NCI-H524 treated with DMSO at 0.1 percent for 48 hours (cell line): ENCODE results near the gene FEM1A.
"Not testable (repeated sequence)": the region's sequence is repeated elsewhere in the genome, so short reads cannot be mapped to it uniquely, and the experiment has no call there.

Source experiments
- DNase-seq: peaks from one replicate; lab custom pipeline; 2025; lab: John Stamatoyannopoulos, UW

Gene FEM1A, protein sequence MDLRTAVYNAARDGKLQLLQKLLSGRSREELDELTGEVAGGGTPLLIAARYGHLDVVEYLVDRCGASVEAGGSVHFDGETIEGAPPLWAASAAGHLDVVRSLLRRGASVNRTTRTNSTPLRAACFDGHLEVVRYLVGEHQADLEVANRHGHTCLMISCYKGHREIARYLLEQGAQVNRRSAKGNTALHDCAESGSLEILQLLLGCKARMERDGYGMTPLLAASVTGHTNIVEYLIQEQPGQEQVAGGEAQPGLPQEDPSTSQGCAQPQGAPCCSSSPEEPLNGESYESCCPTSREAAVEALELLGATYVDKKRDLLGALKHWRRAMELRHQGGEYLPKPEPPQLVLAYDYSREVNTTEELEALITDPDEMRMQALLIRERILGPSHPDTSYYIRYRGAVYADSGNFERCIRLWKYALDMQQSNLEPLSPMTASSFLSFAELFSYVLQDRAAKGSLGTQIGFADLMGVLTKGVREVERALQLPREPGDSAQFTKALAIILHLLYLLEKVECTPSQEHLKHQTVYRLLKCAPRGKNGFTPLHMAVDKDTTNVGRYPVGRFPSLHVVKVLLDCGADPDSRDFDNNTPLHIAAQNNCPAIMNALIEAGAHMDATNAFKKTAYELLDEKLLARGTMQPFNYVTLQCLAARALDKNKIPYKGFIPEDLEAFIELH

DNA sequence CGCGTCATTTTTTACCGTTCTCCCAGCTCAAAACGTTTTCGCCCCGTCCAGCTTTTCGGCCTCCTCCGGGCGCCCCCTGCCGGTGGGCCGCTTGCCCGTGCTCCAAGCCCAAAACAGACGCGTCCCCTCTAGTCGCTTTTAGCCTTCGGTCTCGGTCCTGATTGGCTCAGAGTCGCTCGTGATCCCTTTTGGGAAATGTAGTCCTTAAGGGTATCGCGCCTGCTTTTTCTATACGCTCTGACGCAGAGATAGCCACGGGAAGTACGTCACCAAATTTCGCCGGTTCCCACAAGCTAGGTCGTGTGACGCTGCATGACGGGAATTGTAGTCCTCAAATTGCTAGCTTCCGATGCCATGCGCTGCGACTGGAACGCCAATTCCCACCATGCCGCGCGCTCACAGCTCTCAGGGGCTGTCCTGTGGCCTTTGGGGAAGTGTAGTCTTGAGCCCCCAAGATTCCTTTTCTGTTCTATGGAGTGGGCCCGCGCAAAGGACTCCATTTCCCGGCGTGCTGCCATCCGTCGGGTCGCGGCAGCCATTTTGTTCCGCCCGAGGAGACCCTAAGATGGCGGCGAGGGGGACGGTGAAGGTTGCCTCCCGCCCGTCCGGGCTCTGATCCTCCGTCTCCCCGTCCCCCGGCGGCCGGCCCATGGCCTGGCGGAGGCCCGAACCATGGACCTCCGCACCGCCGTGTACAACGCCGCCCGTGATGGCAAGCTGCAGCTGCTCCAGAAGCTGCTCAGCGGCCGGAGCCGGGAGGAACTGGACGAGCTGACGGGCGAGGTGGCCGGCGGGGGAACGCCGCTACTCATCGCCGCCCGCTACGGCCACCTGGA is at the start of gene FEM1A:
Gene FEM1A (plus strand): TSS at position 552 of the 836 bp plus-strand sequence. CDS start 121 bp downstream, at position 673.
- peak; percentile 100 for DNase-seq

DNA sequence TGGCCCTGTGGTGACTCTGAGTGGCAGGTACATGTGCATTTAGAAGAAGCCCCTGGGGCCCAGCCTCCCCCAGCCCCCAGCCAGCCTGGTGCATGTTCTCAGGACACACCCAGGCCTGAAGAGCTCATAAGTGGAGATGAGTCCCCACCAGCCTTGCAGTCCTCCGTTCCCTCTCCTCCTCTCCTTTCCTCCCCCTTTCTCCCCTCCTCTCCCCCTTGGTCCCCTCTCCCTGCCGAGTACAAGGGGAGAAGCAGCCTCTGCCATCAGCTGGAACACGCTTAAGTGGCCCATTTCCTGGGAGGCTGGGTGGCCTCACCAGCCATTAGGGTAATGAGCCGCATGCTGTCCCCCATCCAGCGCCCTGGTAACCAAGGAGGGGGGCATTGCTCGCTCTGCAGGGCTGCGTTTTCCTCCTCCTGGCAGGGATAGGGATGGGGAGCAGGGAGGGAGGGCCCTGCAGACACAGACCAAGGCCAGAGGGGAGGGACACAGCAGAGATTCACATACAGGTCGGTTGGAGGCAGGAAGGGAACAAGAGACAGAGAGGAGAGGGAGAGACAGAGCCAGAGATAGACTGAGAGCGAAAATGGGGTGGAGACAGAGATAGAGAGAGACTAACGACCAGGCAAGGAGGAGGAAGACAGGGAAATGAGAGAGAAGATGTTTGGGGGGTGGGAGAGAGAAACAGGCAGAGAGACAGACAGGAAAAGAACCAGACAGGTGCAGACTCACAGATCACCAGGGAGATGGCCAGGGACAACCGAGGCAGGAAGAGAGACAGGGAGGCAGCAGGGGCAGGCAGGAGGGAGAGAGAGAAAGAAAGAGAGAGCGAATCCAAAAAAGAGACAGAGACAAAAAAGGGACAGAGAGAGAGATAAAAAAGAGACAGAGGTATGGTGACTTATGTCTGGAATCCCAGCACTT is 48.5 kb upstream of the FEM1A start:
- DNase-seq = no peak

DNA sequence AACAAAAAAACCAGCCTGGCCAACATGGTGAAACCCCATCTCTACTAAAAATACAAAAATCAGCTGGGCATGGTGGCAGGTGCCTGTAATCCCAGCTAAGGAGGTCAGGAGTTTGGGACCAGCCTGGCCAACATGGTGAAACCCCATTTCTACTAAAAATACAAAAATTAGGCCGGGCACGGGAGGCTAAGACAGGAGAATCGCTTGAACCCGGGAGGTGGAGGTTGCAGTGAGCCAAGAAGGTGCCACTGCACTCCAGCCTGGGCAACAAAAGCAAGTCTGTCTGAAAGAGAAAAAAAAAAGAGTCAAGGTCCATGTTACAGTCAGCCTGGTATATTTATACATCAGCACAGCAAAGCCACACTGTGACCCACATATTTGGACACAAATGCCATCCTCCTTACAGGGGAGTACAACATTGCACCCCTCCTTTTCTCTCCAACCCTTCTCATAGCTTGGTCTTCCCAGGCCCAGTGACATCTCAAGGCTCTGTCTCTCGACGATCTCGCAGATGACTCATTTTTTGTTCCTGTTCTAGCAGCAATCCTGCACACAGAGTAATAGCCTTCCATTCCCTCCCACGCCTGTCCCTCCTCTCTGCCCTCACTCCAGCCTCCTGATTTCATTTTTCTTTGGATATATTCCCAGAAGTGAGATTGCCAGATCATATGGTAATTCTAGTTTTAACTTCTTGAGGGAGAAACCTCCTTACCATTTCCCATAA is 46.9 kb upstream of the FEM1A start:
- no peak for DNase-seq

DNA sequence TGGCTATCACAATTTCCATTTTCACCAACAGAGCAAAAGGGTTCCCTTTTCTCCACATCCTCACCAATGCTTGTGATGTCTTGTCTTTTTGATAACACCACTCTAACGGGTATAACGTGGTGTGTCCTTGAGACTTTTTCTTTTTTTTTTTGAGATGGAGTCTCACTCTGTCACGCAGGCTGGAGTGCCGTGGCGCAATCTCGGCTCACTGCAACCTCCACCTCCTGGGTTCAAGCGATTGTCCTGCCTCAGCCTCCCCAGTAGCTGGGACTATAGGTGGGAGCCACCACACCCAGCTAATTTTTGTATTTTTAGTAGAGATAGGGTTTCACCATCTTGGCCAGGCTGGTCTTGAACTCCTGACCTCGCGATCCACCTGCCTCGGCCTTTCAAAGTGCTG is 46.4 kb upstream of the FEM1A start:
- DNase-seq = not testable (repeated sequence)

DNA sequence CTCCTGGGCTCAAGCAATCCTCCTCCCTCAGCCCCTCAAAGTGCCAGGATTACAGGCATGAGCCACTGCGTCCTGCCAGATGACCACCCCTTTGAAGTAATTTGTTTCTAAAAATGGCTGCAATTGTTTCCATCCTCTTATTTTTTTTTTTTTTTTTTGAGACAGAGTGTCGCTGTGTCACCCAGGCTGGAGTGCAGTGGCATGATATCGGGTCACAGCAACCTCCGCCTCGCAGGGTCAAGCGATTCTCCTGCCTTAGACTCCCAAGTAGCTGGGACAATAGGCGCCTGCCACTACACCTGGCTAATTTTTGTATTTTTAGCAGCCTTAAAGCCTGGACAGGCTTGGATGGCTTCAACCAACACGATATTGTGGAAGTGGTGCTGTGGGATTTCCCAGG is 45.5 kb upstream of the FEM1A start:
- no peak for DNase-seq

DNA sequence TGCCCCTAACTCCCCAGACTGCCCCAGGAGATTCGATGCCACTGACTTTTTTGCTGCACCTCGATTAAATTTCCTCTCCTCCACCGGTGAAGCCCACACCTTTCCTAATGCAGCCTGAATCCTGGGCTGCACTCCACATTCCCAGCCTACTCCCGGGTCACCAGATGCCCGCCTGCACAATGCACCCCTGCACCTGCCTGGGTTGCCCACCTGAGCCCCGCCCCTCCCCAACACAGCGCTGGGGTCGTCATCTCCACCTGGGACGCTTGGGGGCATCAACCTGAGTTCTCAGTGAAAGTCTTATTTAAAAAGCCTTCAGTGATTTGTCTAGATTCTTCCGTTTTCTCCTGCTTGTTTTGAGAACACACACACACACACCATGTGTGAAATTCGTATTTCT is 43.3 kb upstream of the FEM1A start:
- DNase-seq = no peak

DNA sequence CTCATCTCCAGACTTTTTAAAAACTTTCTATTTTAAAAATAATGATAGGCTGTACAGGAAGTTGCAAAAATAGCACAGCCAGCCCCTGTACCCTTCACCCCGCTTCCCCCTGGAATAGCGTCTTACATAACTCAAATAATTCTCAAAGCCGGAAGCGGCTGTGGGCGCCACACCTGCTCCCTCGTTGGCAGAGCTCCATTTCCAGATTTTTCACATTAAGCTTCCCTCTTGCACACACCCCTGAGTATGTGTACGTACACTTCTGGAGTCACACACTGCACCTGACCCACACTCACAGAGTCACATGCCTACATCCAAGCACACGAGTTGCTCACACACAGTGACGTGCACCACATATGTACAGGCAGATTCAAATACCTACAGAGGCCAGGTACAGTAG is 42.9 kb upstream of the FEM1A start:
- DNase-seq = no peak

DNA sequence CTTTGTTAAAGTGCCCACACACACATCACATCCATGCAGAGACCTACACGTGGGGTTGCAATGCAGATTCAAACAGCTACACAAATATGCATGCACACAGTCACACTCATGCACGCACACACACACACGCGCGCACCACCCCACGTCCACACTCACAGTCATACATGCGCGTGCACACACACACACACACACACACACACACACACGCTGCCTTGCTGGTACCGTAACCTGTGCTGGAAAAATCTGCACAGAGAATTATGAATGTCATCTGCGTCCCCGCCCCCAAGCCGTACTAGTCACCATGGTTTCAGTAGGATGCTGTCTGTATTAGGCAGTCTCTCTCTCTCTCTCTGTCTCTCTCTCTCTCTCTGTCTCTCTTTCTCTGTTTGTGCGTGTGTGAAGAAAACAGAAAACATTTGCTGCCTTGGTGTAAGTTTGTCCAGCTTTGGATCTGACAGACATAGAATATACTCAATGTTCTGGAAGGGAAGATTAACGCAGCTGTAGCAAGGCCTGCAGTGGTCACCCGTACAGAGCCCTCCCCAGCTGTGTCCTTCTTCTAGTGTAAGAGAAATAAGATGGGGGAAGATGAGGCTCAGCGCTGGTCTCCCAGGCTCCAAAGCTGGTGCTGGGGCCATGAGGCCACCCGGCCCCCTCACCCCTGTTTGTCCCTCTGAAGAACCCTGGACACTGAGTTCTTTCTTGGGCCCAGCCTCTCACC is 41.5 kb upstream of the FEM1A start:
- DNase-seq = no peak

DNA sequence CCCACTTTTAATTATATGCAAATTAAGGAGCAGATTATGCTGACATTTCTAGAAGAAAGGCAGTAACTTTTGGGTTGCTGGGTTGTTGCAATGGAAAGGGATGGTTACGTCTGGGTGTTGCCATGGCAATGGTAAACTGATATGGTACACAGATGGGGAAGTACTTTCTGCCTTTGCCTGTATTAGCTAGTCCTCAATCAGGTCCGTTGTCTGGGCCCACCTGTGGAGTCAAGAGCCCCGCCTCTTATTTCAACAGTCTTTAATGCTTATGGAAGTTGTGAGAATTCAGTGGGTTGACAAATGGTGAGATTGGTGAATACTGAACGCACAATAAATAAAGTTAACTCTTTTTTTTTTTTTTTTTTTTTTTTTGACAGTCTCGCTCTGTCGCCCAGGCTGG is 37.3 kb upstream of the FEM1A start:
- DNase-seq = peak; percentile 90

DNA sequence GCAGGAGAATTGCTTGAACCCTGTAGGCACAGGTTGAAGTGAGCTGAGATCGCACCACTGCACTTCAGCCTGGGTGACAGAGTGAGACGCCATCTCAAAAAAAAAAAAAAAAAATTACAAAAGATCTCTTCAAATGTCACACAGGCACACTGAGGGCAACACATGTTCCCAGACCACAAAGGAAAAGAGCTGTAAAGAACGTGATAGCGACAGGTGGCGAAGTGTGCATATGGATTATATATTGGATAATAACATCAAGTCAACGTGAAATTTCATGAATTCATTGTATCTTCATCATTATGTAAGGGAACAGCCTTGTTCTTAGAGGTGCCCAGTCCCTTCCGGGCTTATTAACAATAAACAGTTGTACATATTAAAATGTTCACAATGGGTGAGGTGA is 36.1 kb upstream of the FEM1A start:
- no peak for DNase-seq

DNA sequence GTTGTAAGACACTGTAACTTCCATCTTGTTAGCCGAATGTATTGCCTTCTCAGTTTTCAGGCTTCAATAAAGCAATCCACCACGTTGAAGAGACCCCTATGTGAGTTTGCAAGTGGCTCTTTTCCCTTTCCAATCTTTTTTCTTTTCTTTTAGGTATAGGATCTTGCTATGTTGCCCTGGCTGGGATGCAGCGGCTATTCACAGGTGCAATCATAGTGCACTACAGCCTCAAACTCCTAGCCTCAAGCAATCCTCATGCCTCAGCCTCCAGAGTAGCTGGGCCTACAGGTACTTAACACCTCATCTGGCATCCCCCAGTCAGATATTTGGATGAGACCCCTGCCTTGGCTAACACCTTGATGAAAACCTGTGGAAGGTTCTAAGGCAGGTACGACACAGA is 33.5 kb upstream of the FEM1A start:
- DNase-seq = no peak

DNA sequence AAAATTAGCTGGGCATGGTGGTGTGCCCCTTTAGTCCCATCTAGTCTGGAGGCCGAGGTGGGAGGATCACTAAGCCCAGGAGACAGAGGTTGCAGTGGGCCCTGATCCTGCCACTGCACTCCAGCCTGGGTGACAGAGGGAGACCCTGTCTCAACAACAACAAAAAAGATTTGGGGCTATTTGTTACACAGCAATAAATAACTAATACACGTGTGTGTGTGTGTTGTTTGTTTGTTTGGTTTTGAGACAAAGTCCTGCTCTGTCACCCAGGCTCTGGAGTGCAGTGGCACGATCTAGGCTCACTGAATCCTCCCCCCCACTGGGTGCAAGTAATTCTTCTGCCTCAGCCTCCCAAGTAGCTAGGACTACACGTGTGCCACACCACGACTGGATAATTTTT is 32.9 kb upstream of the FEM1A start:
- no peak for DNase-seq

DNA sequence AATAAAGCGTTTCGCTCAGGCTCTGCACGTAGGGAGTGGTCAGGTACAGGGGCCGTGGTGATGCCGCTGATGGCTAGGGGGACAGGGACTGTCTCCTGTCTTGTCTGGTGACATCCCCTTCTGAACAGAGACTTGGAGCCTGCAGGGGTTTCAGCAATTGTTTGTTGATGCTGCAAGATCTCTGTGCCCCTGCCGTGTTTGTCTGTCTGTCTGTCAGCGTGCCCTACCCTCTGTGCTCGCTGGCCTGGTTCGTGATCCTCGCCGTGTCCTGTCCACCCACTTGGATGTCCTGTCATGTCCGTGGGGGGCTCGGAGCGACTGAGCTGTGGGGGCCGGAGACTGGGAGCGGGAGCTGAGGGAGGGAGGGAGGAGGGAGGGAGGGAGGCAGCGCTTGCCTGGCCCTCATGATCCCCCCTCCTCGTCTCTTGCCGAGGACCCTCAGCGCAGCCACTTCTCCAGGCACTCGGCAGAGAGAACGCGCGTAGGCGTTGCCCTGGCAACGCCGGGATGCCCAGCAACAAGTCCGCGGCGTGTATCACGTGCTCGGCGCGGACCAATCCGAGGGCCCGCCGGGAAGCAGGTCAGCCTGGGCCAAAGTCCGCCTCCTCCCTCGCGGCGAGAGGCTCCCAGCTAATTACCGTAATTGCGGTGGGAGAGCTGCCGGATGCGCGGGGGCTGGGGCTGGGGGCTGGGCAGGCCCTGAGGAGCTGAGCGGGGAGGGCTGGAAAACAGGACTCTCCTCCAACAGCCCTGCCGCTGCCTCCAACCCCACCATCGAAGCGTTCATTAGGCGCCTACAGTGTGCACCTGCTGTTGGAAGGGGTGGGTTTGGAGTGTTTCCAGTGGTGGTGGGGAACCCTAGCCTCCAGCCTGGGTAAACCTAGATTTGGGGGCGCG is 31.9 kb upstream of the FEM1A start:
- peak; percentile 72 for DNase-seq

DNA sequence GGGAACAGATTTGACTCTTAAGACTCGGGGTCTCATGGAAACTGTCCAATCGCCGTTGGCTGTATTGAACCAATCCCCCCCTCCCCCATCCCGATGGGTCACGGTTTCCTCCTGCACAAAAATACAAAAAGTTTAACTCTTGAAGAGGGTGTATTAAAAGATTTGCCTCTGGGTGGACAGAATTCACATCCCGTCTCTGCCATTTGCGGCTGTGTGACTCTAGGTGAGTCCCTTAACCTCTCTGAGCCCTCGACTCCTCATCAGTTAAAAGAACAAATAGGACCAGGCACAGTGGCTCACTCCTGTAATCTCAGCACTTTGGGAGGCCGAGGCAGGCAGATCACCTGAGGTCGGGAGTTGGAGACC is 31.3 kb upstream of the FEM1A start:
- DNase-seq = no peak

DNA sequence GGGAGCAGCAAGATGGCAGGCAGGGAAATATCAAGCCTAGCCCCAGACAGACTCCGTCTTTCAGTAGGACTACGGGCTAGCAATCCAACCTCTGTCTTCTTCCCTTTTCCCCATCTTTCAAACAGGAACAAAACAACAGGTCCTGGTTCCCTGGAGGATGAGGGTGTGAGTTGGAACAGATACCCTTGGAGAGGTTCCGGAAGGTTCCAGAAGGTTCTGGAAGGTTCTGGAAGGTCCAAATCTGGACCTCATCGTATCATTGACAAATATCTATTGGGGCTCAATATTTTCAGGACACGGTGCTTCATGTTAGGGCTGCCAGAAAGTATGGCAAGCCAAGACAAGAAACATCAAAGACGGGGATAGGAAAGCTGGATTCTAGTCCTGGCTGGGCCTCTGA is 28.5 kb upstream of the FEM1A start:
- no peak for DNase-seq

DNA sequence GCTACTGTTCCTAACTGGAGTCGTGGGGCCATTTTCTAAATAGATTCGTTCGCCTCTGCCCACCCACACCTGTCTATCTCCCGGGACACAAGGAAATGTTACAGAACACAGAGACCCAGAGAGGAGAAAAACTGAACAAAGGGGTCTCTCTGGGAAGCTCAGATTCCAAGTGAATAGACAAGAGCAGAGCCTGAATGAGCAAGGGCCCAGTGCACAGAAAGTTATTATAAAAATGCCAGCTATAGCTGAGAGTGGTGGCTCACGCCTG is 27.2 kb upstream of the FEM1A start:
- DNase-seq = no peak

DNA sequence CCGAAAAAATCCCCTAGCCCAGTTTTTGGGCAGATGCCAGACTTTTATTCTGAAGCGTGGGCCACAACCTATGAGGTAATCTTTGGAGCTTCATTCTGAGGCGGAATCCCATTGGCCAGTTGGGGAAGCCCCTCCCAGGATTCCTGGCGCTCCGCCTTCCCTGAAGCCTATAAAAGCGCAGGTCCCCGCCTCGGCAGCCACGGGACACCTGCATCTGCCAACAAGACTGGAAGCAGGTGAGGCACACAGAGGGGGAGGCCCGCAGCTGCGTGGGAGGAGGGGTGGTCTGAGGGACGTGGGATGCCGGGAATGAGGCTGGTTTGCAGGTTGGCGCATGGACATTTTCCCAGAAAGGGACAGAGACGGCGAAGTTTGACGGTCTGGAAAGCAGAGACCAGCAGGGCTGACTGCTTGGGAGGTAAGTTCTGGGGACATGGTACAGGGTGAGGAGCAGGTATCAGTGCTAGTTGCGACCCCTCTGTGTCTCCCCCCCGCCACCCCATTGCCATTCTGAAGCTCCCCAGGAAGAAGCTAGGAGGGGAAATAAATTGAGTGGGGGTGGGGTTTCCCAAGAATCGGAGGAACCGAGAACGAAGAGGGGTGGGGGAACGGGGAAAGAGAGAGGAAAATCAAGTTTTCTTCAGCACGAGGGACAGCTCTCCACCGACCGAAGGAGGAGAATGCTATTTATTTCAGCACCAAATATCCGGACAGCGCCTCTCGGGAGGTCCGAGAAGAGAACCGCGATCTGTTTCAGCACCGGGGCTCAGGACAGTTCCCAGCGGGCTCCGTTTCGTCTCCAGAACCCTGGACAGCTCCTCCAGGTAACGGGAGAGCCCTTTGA is 22.4 kb upstream of the FEM1A start:
- peak; percentile 68 for DNase-seq

DNA sequence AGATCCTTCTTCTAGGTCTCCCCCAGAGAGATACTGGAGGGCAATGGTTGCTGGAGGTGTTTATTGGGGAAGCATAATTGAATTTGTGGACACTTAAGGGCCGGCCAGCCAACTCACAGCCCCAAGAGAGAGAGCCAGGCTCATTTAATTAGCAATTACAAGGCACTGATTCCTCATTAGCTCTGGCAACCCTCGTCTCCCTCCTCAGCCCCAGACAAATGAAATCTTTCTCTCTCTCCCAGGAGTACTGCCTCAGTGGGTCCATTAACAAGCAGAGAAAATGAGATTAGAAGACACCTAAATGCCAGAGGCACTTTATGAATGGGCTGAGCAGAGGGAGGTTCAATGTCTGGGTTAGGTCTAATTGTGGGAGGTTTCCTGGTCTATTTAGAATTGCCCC is 19.0 kb upstream of the FEM1A start:
- DNase-seq = no peak
